Stimulated activated CD8-positive, alpha-beta memory T cell treated with anti-CD3 and anti-CD28 coated beads, Interleukin-4, amount 100 ng/mL, for 24 hours (primary cell): ENCODE data around the gene MMP23B.

Source experiments
- DNase-seq: peaks from one replicate; pipeline ENCODE4 v3.0.0-alpha.2; 2020; ENCODE audit warnings: low read depth

Gene MMP23B

GRCh38 chr1:1602968-1603506 lies 28.9 kb upstream of the MMP23B start:
- no peak for DNase-seq

DNA sequence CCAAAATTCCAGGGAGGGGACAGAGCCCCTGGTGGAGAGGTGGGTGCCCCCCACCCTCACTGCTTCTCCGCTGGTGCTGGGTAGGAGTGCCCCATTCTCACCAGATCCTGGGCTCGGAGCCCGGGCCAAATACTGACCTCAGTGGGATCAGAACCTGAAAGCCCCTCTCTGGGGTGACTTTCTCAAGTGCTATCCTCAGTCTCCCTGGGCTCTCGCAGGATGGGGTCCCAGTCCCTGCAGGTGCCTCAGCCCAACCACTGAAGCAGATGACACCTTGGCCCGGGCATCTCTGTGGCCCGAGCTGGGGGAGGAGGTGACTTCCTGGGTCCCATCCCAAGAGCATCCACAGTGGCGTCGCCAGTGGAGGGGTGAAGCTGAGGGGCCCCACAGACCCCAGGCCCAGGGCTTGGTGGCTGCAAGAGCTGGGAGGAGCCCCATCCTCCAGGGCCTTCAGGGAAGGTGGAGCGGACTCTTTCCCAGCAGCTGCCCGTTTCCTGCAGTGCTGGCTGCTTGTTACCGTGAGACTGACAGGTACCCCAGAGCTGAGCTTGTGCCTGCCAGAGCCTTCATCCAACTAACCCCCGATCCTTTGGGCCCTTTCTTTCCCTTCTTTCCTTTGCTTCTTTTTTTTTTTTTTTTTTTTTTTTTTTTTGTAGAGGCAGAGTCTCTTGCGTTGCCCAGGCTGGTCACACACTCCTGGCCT lies 28.2 kb upstream of the MMP23B start:
- DNase-seq: no peak

- no peak for DNase-seq
These were observed 27.5 kb upstream of the MMP23B start for GRCh38 chr1:1604374-1605033.

GRCh38 chr1:1605034-1605591 lies 26.9 kb upstream of the MMP23B start:
- DNase-seq: no peak

- DNase-seq: no peak
These were observed 26.2 kb upstream of the MMP23B start for GRCh38 chr1:1605724-1606123.

- no peak for DNase-seq
These were observed 25.7 kb upstream of the MMP23B start for GRCh38 chr1:1606232-1606631.

DNA sequence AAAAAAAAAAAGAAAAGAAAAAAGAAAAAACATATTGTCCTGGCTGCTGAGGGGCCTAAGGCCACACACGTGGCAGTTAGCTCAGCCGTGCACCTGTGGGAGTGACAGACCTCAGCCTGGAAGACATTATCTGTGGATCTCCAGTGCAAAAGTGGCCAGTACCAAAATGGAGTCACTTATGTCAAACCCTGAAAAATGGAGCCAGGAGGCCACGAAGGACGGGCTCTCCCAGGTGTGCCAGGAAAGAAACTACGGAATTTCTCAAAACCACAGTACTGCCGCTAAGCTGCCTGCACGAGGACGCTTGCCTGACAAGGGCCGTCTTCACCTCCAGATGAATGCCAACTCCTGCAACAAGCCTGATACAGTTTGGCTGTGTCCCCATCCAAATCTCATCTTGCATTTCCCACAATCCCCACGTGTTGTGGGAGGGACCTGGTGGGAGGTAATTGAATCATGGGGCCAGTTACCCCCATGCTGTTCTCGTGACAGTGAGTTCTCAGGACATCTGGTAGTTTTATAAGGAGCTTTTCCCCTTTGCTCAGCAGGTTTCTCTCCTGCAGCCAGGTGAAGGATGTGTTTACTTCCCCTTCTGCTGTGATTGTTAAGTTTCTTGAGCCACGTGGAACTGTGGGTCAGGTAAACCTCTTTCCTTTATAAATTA lies 22.0 kb upstream of the MMP23B start:
- no peak for DNase-seq

DNA sequence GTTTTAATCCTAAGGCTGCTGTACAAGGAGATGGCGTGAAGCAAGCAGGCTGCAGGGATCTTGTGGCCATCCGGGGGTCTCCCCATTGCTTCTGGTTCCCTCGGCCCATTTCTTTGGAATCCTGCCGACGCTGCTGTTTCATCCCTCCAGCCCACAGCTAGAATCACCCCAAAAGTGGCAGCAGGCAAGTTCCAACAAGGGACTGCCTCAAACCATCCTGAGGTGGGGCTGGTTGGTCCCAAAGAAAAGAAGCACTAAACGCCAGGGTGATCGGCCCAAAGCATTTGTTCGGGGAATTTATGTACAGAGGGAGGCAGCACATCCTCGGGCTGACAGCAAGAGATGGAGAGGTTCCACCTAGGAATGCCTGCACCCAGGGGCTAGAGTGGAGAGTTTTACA lies 21.2 kb upstream of the MMP23B start:
- DNase-seq: no peak

DNA sequence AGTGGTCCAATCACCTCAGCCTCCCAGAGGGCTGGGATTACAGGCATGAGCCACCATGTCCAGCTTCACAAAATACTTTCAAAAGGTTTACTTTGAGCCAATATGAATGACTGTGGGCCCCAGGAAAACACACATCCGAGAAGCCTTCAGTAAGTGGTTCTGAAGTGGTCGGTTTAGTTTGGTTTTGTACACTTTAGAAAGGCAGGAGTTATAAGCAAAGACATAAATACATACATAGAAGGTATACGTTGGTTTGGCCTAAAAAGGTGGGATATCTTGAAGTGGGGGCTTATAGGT lies 19.9 kb upstream of the MMP23B start:
- no peak for DNase-seq

DNA sequence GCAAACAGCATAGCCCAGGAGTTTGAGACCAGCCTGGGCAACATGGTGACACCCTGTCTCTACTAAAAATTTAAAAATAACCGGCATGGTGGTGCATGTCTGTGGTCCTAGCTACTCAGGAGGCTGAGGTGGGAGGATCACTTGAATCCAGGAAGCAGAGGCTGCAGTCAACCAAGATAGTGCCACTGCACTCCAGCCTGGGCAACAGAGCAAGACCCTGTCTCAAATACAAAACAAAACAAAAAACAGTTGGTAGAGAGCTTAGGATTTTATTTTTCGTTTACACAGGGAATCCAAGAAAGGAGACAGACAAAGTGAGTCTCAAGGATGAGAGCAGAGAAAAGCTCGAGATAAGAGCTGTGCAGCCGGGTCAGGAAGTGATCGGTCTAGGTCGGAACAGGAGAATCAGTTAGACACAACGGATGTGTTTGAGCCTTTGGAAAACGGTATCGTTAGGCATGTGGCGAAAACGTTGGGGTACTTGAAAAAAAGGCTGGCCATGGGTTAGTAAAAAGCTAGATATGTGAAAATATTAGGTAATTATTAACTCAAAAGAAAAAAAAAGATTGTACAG lies 18.4 kb upstream of the MMP23B start:
- DNase-seq: no peak

DNA sequence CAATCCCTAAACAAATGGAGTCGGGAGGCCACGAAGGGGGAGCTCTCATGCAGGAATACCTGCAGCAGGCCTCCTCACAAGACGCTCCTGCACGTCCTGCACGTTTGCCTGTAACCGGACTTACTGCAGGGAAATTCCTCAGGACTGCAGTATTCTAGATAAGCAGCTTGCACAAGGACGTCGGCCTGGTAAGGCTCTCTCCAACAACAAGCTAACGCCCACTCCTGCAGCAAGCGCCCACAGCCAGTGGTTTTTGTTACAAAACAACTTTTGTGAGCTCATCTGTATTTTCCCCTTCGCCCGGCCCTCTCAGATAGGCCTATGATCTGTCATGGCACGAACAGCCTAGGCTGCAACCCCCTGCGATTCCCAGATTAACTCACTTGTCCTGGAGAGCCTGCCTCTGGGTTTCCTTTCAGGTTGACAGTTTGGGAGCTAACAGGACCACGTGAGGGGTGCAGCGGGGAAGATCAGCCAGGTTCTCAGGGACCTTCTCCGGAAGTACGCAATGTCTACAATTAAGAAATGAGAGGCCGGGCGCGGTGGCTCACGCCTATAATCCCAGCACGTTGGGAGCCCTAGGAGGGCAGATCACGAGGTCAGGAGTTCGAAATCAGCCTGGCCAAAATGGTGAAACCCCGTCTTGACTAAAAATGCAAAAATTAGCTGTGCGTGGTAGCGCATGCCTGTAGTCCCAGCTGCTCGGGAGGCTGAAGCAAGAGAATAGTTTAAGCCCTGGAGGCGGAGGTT lies 17.6 kb upstream of the MMP23B start:
- DNase-seq: peak; percentile 42

GRCh38 chr1:1614954-1615255 lies 17.1 kb upstream of the MMP23B start:
- no peak for DNase-seq

GRCh38 chr1:1615256-1616044 lies 16.5 kb upstream of the MMP23B start, which contains the start of gene MIB2:
Gene MIB2 (plus strand): TSS chr1:1615500. CDS start chr1:1623453, 7,953 bp downstream.
- peak; percentile 93 for DNase-seq

DNA sequence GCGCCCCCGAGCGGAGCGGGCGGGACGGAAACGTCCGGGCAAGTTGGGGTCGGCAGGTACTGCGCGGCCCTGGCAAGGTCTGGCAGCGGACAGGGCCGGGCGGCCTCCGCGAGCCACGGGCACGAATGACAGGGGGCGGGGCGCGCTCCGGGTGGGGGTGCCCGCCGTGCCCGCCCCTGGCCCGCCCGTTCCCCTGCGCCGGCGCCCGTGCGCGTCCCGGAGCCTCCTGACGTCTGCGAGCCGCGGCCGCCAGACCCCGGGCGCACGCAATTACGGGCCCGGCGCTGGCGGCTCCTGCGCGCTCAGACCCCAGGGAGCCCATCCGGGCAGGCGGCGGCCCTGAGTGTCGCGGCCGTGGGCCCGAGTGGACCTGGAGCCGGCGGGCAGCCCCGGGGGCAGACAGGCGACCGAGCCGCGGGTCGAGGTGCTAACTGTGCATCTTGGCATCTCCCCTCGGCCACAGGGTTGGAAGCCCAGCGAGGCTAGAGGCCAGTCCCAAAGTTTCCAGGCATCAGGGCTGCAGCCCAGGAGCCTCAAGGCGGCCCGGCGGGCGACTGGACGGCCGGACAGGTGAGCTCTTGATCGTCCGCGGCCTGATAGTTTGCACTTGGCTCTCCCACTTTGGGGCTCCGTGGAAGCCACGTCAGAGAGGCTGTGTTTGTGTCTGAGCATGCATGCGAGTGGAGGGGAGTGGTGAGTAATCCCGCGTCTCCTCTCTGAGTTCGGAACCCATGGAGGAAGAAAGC lies 15.8 kb upstream of the MMP23B start:
- no peak for DNase-seq

DNA sequence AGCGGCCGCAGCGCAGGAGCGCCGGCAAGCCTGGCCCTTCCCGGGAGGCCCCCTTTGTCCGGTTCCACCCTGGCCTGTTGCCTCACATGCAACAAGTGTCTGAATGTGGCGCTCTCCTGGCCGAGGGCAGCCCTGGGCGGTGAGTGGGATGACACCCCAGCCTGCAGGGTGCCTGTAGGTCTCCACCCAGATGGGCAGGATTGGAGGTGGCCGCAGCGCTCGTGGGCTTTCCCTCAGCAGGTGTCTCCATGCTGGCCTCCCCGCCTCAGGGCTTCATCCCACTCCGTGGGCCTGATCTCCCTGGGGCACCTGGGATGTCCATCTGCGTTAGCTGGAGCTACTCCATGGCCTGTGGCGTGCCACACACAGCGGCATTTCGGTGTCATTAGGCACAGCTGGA lies 15.1 kb upstream of the MMP23B start:
- no peak for DNase-seq

DNA sequence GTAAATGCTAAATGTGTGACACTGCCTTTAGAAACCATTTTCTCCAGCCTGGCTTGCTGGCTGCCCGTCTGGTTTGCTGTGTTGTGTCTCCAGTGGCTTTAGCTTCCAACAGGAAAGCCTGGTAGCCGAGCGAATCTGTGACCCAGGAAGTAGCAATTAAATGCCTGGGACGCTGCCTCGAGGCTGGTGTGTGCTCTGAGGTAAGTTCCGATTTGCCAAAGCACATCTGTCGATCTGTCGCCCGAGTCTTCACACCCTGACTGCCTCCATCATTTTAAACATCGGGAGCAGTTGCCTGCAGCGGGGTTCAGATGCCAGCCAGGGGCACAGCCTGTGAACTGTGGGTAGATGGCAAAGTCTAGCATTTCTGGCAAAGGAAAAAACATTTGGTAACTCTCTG lies 14.5 kb upstream of the MMP23B start:
- DNase-seq: no peak

DNA sequence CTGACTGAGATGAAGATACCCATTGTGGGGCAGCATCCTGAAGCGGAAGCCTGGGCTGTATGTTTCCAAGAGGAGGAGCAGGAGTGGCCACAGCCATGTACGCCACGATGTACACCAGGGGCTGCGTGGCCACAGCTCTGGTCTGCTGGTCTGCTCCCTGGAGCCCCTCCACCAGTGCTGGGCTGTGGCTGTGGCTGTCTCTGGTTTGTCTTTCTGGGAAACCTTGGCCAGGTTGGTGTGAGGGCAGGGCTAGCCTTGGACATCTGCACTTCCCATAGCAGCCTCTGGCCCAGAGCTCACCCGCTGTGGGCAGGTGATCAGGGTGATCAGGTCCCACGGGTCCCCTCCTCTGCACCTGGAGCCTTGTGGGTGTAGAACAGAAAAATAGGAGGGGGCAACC lies 14.0 kb upstream of the MMP23B start:
- no peak for DNase-seq

- DNase-seq: no peak
These were observed 13.4 kb upstream of the MMP23B start for GRCh38 chr1:1618396-1619068.

DNA sequence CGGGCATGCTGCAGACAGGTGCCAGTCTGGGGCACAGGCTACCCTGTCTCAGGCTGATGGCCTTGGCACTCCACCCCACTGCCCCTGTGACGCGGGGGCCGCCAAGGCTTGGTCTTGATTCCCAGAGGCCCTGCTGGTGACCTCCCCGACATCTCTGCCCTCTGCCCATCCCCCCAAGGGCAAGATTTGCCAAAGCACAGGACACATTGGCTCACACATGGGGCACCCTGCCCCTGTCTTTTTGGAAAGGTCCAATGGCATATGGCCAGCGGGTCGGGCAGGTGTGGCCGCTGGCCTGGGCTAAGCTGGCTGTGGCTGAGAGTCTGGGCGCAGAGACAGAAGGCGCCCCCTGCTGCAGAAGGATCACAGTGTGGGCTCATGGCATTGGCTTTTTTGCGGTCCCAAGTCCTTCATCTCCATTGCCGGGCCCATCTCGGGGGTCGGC lies 12.0 kb upstream of the MMP23B start:
- DNase-seq: no peak
